ENCODE measurements around the gene SCFD2.

The SCFD2 gene

GRCh38 chr4:52947401-52948056, 418.3 kb downstream of the SCFD2 start:
- DNase-seq = no peak

- DNase-seq = no peak
Observed at GRCh38 chr4:52946855-52947254, 419.0 kb downstream of the SCFD2 start.

- DNase-seq = no peak
Observed at GRCh38 chr4:52945982-52946381, 419.9 kb downstream of the SCFD2 start.

GRCh38 chr4:52945326-52945898, 420.4 kb downstream of the SCFD2 start:
- no peak for DNase-seq

- DNase-seq = no peak
Observed at GRCh38 chr4:52943677-52944076, 422.2 kb downstream of the SCFD2 start.

- DNase-seq = no peak
Observed at GRCh38 chr4:52942936-52943335, 422.9 kb downstream of the SCFD2 start.

GRCh38 chr4:52941450-52941849, 424.4 kb downstream of the SCFD2 start:
- no peak for DNase-seq

GRCh38 chr4:52939739-52940138, 426.1 kb downstream of the SCFD2 start:
- no peak for DNase-seq

- DNase-seq = no peak
Observed at GRCh38 chr4:52939325-52939724, 426.5 kb downstream of the SCFD2 start.

GRCh38 chr4:52937829-52938228, 428.0 kb downstream of the SCFD2 start:
- no peak for DNase-seq

- no peak for DNase-seq
Observed at GRCh38 chr4:52936729-52937128, 429.1 kb downstream of the SCFD2 start.

- DNase-seq = no peak
Observed at GRCh38 chr4:52935317-52935716, 430.5 kb downstream of the SCFD2 start.

GRCh38 chr4:52933738-52934137, 432.1 kb downstream of the SCFD2 start:
- no peak for DNase-seq

- DNase-seq = no peak
Observed at GRCh38 chr4:52932591-52933470, 433.0 kb downstream of the SCFD2 start.

GRCh38 chr4:52931243-52931642, 434.6 kb downstream of the SCFD2 start:
- no peak for DNase-seq

GRCh38 chr4:52926196-52926974, 439.5 kb downstream of the SCFD2 start:
- no peak for DNase-seq

- no peak for DNase-seq
Observed at GRCh38 chr4:52925531-52925968, 440.3 kb downstream of the SCFD2 start.

GRCh38 chr4:52919461-52919860, 446.4 kb downstream of the SCFD2 start:
- DNase-seq = no peak

GRCh38 chr4:52917817-52918216, 448.0 kb downstream of the SCFD2 start:
- no peak for DNase-seq

- DNase-seq = no peak
Observed at GRCh38 chr4:52915730-52916300, 450.0 kb downstream of the SCFD2 start.

- no peak for DNase-seq
Observed at GRCh38 chr4:52915191-52915590, 450.7 kb downstream of the SCFD2 start.

- DNase-seq = no peak
Observed at GRCh38 chr4:52914051-52914605, 451.7 kb downstream of the SCFD2 start.

Measured in stimulated activated CD4-positive, alpha-beta T cell treated with anti-CD3 and anti-CD28 coated beads, Interleukin-1b, Interleukin-23, amount 100 ng/mL, for 48 hours (primary cell).